ENCODE data around the gene HAP1.

Gene HAP1, protein sequence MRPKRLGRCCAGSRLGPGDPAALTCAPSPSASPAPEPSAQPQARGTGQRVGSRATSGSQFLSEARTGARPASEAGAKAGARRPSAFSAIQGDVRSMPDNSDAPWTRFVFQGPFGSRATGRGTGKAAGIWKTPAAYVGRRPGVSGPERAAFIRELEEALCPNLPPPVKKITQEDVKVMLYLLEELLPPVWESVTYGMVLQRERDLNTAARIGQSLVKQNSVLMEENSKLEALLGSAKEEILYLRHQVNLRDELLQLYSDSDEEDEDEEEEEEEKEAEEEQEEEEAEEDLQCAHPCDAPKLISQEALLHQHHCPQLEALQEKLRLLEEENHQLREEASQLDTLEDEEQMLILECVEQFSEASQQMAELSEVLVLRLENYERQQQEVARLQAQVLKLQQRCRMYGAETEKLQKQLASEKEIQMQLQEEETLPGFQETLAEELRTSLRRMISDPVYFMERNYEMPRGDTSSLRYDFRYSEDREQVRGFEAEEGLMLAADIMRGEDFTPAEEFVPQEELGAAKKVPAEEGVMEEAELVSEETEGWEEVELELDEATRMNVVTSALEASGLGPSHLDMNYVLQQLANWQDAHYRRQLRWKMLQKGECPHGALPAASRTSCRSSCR

DNA sequence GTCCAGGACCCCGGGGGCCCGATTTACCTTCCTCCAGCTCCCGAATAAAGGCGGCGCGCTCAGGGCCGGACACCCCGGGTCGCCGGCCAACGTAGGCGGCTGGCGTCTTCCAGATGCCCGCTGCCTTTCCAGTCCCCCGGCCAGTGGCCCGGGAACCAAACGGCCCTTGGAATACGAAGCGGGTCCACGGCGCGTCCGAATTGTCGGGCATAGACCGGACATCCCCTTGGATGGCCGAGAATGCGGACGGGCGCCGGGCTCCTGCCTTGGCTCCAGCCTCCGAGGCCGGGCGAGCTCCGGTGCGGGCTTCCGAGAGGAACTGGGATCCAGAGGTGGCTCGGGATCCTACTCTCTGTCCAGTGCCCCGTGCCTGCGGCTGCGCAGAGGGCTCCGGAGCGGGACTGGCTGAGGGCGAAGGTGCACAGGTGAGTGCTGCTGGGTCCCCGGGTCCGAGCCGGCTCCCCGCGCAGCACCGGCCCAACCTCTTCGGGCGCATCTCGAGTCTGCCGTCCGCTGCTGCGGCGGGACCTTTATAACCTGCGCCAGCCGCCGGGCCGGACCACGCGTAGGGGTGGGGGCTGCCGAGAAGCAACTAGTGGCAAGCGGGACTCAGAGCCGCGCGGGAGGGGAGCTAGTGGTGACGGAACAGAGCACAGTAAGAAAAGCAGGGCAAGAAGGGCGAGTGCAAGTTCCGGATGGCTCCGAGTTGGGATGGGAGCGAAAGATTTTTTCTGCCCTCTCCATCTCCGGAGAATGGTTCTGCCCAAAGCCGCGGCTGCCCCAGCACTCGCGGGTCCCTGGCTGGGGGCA lies at the start of gene HAP1:
Gene HAP1 (minus strand): TSS at position 505 of the 810 bp plus-strand sequence. CDS start 9 bp downstream, at position 496.
- DNase-seq (ENCODE audit: low read depth, low spot score) = peak; percentile 83

DNA sequence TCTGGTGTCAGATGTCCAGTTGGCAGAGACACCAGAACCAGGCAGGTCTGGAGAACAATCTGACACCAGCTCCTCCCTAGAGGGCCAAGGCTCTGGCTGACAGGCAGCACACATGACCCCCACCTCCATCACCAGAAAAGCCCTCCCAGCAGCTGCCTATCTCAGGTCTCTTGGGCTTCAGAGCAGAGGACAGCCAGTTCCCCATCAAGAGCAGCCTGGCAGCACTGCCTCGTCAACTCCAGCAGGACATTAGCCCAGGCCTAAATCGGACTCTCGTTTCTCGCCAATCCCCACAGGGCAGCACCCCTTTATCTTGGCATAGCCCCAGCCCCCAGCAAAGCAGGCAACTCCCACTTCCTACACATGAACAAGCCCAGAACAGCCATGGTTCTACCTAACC lies 47.7 kb upstream of the HAP1 start:
- DNase-seq (ENCODE audit: low read depth, low spot score) = no peak

DNA sequence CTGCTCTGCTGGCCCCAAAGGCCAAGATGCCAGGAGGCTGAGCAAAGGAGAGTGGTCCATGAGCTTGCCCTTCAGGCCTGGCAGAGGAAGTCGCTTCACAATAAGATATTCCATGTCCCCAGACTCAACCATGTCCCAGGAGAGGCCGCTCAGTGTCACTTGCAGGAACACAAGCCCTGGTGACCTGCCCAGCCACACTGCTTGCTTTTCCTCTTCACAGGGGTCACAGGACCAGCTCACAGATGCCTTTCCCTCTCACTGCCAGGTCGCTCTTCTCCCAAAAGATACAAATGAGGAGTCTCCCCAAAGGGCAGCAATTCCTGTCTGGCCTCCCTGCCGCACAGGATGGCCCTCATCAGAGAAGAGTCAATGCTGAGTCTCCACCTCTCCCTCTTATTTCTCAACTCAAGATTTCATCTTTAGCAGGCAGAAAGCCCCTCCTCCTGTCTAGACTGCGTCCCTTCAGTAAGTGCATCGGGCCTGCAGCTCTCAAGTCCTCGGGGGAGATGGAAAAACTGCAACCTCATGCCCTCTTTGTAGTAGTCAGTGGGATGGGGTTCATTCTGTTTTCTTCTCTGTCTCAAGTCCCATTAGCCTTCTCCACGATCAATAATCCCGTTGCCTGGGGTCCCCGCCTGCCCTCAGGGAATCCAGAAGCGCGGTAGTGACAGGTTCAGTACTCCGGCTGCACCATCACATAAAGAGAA lies 47.1 kb upstream of the HAP1 start:
- no peak for DNase-seq (ENCODE audit: low read depth, low spot score)

DNA sequence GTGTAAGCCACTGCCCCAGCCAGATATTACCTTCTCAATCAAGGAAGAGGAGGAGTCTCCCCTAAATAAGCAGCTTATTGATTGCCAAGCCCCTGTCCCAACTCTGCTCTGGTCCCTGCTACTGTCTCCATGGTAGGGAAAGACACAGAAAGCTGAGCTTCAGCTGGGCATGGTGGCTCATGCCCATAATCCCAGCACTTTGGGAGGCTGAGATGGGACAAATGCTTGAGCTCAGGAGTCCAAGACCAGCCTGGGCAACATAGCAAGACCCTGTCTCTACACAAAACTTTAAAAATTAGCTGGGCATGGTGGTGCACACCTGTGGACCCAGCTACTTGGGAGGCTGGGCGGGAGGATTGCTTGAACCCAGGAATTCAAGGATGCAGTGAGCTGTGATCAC lies 45.5 kb upstream of the HAP1 start:
- no peak for DNase-seq (ENCODE audit: low read depth, low spot score)

DNA sequence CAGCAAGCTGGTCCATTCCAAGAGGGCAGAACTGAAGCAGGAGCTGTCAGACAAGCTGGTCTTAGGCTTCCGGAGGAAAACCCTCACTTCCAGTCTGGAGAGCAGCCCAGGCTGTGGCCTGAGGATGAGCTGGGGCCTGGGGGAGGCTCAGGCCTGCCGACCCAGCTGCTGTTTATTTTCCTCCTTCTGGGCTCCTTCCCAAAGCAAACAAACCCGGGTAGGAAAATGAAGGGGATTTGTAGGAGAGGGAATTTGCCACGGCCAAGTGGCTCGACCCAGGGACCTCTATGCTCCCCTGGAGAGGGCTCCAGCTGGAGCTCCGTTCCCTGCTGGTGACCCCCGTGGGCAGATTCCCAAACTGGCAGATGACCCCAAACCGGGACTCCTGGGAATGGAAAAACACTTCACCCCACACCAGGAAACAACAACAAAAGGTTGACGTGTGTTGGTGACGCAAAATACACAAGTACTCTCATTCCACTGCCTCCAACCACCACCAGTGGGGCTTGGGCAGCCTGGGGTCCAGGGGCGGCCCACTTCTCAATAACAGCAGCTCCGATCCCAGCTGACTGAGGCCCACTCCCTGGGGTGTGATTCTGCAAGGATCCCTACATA lies 43.2 kb upstream of the HAP1 start:
- no peak for DNase-seq (ENCODE audit: low read depth, low spot score)

DNA sequence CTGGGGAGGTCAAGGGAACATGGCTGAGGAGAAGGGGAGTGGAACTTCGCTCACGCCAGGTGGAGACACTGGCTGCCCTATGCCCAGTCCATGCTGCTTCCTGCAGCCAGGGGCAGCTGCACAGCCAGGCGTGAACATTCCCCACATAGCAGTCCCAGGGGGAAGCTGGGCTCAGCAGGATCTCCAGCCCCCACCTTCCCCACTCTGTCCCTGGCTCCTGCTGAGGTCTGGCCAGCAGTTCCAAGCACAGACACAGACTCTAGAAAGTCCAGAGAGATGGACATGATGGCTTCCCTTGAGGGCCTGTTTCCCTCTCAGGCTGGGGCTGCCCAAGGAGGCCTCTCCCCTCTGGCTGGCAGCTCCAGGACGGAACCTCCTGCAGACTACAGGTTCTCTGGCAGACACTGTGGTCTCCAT lies 42.7 kb upstream of the HAP1 start:
- peak; percentile 78 for DNase-seq (ENCODE audit: low read depth, low spot score)

DNA sequence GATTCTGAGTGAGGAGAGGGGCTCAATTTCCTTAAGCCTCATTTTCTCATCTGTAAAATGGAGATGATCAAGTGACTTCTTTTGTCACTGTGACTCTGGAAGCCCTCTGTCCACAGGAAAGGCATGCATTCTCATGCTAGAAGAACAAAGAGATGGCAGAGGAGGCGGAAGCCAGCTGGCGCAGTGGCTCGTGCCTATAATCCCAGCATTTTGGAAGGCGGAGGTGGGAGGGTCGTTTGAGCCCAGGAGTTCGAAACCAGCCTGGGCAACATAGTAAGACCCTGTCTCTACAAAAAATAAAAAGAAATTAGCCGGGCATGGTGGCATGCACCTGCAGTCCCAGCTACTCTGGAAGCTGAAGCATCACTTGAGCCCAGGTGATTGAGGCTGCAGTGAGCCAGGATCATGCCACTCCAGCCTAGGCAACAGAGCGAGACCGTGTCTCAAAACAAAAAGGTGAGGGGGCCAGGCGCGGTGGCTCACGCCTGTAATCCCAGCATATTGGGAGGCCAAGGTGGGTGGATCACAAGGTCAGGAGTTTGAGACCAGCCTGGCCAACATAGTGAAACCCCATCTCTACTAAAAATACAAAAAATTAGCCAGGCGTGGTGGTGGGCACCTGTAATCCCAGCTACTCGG lies 41.9 kb upstream of the HAP1 start:
- DNase-seq (ENCODE audit: low read depth, low spot score) = peak; percentile 32

DNA sequence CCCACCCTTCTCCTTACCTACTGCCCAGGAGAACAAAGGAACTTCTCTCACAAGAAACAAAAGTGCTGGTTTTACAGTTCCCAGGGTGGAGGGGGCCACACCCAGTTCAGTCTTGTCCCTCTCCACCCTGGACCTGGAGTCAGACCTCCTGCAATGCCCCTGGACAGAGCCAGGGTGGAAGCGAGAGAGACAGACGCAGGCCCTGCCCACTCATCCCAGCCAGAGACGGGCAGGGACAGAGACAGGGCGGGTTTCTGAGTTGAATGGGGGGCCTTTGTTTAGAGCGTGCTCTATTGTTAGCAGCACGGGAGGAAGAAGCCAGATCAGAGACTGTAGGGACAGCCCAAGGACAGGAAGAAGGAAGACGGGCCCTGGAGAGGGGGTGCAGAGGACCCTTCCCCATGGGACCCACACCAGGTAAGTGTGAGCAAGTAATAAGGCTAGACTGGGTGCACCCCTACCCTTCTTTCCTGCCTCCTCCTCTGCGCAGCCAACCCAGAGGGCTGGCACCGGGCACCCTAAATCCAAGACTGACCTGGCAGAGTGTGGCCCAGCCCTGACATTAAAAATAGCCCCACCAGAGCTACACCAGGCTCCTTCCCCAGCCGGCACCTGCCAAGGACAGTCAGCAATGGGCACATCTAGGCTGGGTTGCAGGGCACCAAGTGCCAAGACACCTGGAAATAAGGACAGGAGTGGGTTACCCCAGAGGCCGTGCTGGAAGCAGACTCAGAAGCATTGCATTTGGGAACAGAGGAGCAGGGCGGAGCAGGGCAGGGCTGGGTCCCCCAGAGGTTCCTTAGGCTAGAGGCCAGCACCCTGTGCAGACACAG lies 41.2 kb upstream of the HAP1 start:
- DNase-seq (ENCODE audit: low read depth, low spot score) = peak; percentile 66

DNA sequence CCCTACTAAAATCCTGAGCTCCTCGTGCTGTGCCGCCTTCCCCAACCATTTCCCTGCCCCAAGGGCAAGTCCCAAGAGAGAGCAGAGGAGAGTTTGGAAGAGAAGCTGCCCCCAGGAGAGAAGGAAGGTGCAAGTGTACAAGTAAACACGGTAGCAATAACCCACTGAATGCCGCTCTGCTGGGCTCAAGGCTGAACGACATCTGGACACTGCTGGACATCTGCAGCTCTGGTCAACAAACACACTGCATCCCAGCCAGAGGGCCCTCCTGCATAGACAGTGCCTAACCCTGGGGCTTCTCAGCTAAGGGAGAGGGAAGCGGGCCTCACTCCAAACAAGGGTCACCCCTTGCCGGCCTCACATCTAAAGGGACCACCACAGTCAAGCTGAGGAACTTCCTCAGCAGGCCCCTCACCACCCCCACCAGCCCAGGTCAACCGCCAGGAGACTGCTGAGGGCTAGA lies 39.3 kb upstream of the HAP1 start:
- DNase-seq (ENCODE audit: low read depth, low spot score) = peak; percentile 46

DNA sequence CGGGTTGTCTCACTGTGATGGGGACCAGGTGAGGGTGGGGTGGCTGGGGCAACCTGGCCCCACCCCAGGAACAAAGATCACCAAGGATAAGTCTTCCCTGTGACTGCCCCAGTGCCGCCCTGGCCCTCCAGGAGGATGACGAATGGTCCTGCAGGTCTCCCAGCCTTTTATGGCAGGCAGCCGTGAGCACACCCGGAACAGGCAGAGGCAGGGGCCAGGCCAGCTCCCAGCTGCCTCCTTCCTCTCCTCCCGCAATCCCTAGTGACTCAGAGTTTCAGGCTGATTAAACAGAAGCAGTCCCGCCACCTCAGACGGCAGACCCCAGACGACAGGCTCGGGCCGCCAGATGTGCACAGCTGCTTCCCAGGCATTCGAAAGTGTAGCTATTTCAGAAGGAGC lies 38.7 kb upstream of the HAP1 start:
- DNase-seq (ENCODE audit: low read depth, low spot score) = peak; percentile 89

DNA sequence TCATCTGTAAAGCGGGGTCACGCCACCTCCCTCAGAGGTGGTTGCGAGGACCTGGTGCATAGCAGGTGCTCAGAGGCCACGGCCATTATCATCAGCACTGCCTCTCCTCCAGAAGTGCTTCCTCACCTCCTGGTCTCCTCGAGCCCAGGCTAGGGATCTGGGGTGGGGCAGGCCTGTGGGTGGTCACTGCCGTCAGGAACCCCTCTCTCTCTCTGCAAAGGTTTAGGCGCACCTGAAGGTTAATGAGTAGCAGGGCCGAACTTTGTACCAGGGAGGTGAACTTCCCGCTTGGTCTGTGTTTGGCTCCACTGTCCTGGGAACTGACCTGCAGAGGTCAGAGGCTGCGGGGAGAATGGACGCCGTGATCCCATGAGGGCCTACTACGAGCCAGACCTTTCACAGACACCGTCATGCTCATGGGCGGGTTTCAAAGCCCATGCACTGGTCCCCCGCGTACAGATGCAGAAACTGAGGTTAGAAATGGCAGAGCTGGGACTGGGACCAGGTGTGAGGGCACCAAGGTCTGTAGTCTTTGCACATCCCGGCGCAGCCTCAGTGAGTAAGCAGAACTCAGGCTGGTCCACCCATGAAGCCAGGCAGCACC lies 38.2 kb upstream of the HAP1 start:
- DNase-seq (ENCODE audit: low read depth, low spot score) = no peak

DNA sequence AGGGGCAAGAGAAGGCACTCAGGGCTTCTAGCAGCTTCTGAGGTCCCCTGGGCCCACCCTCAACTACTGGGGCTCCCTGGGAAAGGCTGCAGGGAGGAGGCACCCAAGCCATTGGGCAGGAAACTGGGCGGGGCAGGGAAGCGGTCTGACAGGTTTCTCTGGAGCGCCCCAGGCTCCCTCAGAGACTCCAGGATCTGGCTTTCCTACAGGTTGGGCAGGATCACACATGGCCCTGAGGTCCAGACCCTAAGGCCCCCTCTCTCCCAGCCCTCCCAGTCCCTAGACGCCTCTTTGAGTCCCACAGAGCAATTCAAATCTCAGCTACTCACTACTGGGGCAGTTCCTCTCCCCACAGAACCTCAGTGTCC lies 37.8 kb upstream of the HAP1 start:
- DNase-seq (ENCODE audit: low read depth, low spot score) = peak; percentile 88

DNA sequence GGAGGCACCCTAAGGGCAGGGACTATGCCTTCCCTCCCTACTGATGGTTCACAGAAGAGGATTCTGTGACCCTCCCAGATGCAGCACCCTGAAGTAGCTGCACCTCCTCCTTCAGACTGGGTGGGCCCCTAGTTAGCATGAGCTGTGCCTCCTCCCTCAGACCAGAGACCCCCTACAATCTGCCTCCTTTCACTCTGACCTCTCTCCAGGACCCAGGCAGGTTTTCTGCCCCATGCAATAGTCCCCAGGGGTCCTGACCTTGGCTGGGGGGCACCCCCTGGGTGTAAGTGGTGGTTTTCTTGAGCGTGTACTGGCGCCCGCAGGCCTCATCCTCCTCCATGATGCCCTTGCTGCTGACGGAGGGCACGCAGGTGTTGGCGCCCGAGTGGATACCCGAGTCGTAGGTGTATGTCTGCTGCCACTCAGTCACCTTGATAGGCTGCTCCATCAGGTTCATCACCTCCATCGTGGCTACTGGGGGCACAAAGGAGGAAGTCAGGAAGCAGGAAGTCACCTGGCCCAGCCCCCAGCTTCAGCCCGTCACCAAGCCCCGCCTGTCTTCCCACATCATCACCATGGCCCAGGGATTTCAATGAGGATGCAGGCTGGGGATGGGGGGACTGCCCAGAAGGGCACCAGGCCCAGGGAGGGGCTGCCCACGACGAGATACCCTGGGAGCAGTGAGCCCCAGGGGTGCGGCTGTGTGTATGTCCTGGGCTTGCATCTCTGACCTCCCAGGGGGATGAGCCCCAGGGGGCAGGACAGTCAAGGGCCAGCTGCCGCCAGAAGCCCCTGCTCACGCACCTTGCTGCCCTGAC lies 37.2 kb upstream of the HAP1 start:
- DNase-seq (ENCODE audit: low read depth, low spot score) = no peak

DNA sequence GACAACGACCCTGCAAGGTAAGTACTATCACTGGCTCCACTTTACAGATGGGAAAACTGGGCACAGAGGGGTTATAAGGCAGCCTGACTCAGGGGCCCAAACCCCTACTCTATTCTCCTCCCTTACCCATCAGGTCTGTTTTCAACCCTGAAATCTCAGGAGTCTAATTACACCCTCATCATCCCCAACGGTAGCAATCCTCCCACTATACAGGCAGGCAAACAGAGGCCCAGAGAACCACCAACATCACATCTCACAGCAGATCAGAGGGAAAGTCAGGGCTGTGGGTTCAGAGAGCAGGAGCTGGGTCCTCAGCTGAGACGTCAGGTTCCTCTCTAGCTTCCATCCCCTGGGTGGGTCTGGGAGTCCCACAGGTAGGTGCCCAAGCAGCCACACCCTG lies 35.5 kb upstream of the HAP1 start:
- no peak for DNase-seq (ENCODE audit: low read depth, low spot score)

DNA sequence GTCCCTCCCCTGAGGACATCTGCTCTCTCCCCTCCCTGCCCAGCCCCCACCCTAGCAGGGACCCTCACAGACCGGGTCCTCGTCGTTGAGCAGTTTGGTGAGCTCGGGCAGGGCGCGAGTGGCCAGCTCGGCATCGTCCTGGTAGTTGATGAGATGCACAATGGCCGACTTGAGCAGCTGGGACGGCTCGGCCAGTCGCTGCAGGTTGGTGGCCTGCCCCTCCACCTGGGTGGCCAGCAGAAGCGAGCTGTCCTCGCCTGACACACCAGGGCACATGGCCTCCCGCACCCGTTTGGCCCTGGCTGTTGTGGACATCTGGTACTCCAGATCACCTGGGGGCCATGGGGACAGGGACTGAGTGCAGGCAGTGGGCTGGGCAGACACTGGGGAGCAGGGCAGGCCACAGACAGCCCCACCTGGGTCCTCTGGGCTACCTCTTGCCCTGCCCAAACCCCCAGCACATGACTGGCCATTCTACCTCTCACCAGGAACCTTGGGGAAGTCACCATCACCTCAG lies 35.0 kb upstream of the HAP1 start:
- no peak for DNase-seq (ENCODE audit: low read depth, low spot score)

DNA sequence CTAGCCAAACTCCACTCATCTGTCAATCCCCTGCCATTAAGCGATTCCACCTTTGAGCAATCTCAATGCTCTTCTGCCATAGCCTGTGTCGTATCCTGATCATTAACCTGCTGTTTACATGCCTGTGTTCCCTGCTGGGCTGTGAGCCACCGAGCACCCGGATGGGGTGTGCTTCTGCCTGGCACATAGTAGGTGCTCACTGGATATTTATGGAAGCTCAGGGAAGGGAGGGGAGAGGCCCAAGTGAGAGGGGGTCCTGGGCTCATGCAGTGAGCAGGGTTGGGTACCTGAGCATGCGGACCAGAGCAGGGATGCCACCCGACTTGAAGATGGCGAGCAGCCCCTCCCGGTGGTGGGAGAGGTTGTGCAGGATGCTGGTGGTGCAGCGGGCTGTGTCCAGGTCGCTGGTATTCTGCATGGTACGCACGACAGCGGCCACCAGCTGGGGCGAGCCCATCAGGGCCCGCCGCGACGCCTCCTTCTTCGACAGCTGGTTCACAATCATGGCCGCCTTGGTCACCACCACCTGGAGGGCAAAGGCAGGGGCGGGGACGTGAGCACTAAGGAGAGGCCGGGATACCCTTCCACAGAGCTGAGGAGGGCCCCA lies 34.3 kb upstream of the HAP1 start:
- no peak for DNase-seq (ENCODE audit: low read depth, low spot score)

DNA sequence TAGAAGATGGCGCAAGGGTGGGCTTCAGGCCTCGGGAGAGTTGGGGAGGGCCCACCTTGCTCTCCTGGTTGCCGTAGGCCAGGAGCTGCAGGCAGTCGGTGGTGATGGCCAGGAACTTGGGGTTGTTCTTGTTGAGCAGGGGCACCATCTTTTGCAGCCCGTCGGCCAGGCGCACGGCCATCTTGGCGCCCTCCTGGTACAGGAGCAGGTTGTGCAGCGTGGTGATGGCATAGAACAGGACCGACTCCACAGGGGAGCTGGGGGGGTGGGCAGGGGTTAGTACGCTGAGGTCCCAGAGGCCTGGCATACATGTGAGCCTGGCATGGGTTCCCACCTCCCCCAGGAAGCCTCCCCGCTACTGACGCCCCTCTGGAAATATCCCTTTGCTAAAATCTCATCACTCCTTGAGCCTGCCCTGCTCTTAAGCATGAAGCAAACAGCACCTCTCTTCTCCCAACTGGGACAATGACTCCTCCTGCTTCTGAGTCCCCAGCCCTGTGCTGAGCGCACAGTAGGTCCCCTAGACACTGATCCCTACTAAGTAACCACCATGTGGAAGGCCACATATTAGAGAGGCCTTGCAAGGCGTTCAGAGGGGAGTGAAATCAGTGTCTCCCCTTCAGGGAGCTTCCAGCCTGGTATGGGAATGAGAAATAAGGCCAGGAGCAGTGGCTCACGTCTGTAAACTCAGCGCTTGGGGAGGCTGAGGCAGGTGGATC lies 33.0 kb upstream of the HAP1 start:
- no peak for DNase-seq (ENCODE audit: low read depth, low spot score)
